Measurements from ENCODE around the gene PRKN. TPM values are rescaled to one million over a fixed set of nuclear protein-coding genes. Genes with fewer than 3 reads are reported as not detected.

Gene PRKN
- total RNA-seq, 1 donor from 2014 or later = 4.9 TPM

- no peaks in the 10 kb centered on the region for H3K27me3 ChIP-seq
- H3K36me3 ChIP-seq = no peaks in the 10 kb centered on the region
- intact Hi-C loops (cut with DNase I) = loop anchor here (5.0 kb wide), 1 partner anchor 443 kb away; no protein-coding TSS in a partner anchor
- peaks cover 11% of the 10 kb centered on the region for H3K4me1 ChIP-seq
- TF ChIP-seq CTCF (IDR thresholded peaks at IDR 0.05) = peak in 1 of 3 experiments; percentile 9
- no peak for TF ChIP-seq POLR2A (IDR thresholded peaks at IDR 0.05)
- no peak for DNase-seq (ENCODE audit: extremely low spot score in 2 of 2)
- H3K9me3 ChIP-seq = no peaks in the 10 kb centered on the region
- peak overlapping the region in 1 of 2 donors; percentile 13 for H3K4me3 ChIP-seq
- H3K27ac ChIP-seq = no peak overlapping the region
Measured at GRCh38 chr6:161374971-161375873, 1352.3 kb downstream of the PRKN start.

GRCh38 chr6:161373905-161374451, 1353.6 kb downstream of the PRKN start:
- peaks cover 11% of the 10 kb centered on the region for H3K4me1 ChIP-seq
- no peaks in the 10 kb centered on the region for H3K36me3 ChIP-seq
- H3K27me3 ChIP-seq = no peaks in the 10 kb centered on the region
- H3K27ac ChIP-seq = no peak overlapping the region
- TF ChIP-seq POLR2AphosphoS5 (IDR thresholded peaks at IDR 0.05; ENCODE audit: insufficient read depth in 1 of 2, low read depth in 1 of 2) = no peak
- peak; percentile 90 to 100 (median 95) for TF ChIP-seq CTCF (IDR thresholded peaks at IDR 0.05)
- H3K9me3 ChIP-seq = no peaks in the 10 kb centered on the region
- intact Hi-C loops (cut with DNase I) = loop anchor here (5.0 kb wide), 1 partner anchor 442 kb away; no protein-coding TSS in a partner anchor
- no peak overlapping the region for H3K4me3 ChIP-seq
- no peak for DNase-seq (ENCODE audit: extremely low spot score in 2 of 2)

- Histone ChIP-seq H3K27ac (no peak overlapping the region), H3K9me3 (no peaks in the 10 kb centered on the region), H3K27me3 (no peaks in the 10 kb centered on the region), H3K4me1 (peaks cover 11% of the 10 kb centered on the region), H3K4me3 (no peak overlapping the region), H3K36me3 (no peaks in the 10 kb centered on the region)
- no peak for TF ChIP-seq POLR2A (IDR thresholded peaks at IDR 0.05)
- TF ChIP-seq POLR2AphosphoS5 (IDR thresholded peaks at IDR 0.05; ENCODE audit: insufficient read depth in 1 of 2, low read depth in 1 of 2) = no peak
- TF ChIP-seq CTCF (IDR thresholded peaks at IDR 0.05) = no peak
- intact Hi-C loops (cut with DNase I) = loop anchor here (5.0 kb wide), 1 partner anchor 440 kb away; no protein-coding TSS in a partner anchor
- no peak for DNase-seq (ENCODE audit: extremely low spot score in 2 of 2)
Measured at GRCh38 chr6:161372422-161372793, 1355.2 kb downstream of the PRKN start.

- H3K36me3 ChIP-seq = no peaks in the 10 kb centered on the region
- no peak for DNase-seq (ENCODE audit: extremely low spot score in 2 of 2)
Measured at GRCh38 chr6:161370880-161371279, 1356.7 kb downstream of the PRKN start.

More at GRCh38 chr6:161370880-161371279, 1356.7 kb downstream of the PRKN start:
- Histone ChIP-seq H3K27ac (no peak overlapping the region), H3K4me1 (peaks cover 9% of the 10 kb centered on the region), H3K27me3 (no peaks in the 10 kb centered on the region), H3K9me3 (no peaks in the 10 kb centered on the region), H3K4me3 (no peak overlapping the region)
- peak; percentile 61 to 93 (median 84) for TF ChIP-seq CTCF (IDR thresholded peaks at IDR 0.05)
- TF ChIP-seq POLR2AphosphoS5 (IDR thresholded peaks at IDR 0.05; ENCODE audit: insufficient read depth in 1 of 2, low read depth in 1 of 2) = no peak
- intact Hi-C loops (cut with DNase I) = loop anchor here (5.0 kb wide), 1 partner anchor 439 kb away; no protein-coding TSS in a partner anchor
